IMR-90 (cell line): Measurements from ENCODE around the gene CADM1. TPM values are rescaled to one million over a fixed set of nuclear protein-coding genes. Genes with fewer than 3 reads are reported as not detected.
A peak's percentile ranks its signal among the peaks of the same experiment; 100 is the strongest.

Experiments used
- ATAC-seq: fragments of 200-7000 bp; cut with Tn5 transposase; 2 replicates; pipeline ENCODE4 v1.9.1; 2020; ENCODE audit warnings: low read depth, mild to moderate bottlenecking, moderate library complexity
- BruUV-seq: library from RNA; stranded (reverse); fragments of 400-500 nt; replicated peaks from 2 replicates; lab custom pipeline; 2021; lab: Mats Ljungman, UMichigan
- CTCF ChIA-PET: fragments of 300-600 bp; formaldehyde crosslinking; extraction: SDS; loops from one replicate; lab custom pipeline; 2021; ENCODE audit warnings: antibody characterized with exemption; lab: Yijun Ruan, JAX
- POLR2A ChIA-PET: fragments of 300-600 bp; sonication (Branson Sonifier 250); formaldehyde crosslinking; loops from one replicate; lab custom pipeline; 2022; ENCODE audit warnings: antibody characterized with exemption; ENCODE audit not compliant: unreplicated experiment; lab: Charles Lee
- DNase-seq: peaks from one replicate; pipeline ENCODE4 v3.0.0; 2013
- H2AFZ ChIP-seq: replicated peaks from 2 replicates; pipeline ENCODE3; 2013; ENCODE audit warnings: low read length, mild to moderate bottlenecking; ENCODE audit not compliant: poor library complexity
- H2AK5ac ChIP-seq: 2 replicates; pipeline ENCODE4 v1.6.1; 2013; ENCODE audit warnings: low read depth, low read length, inconsistent platforms
- H2AK9ac ChIP-seq: replicated peaks from 2 replicates; pipeline ENCODE3; 2013; ENCODE audit warnings: mild to moderate bottlenecking, low read depth, low read length, moderate library complexity; ENCODE audit not compliant: poor library complexity
- H2BK120ac ChIP-seq: 2 replicates; pipeline ENCODE4 v1.6.1; 2013; ENCODE audit warnings: low read depth, low read length, inconsistent platforms
- H2BK15ac ChIP-seq: 3 replicates; pipeline ENCODE4 v1.6.1; 2013; ENCODE audit warnings: low read depth, low read length, inconsistent platforms
- H2BK20ac ChIP-seq: 2 replicates; pipeline ENCODE4 v1.6.1; 2013; ENCODE audit warnings: low read depth, mild to moderate bottlenecking, inconsistent platforms, low read length, moderate library complexity
- H2BK5ac ChIP-seq: 2 replicates; pipeline ENCODE4 v1.6.1; 2013; ENCODE audit warnings: mild to moderate bottlenecking, low read depth, low read length, inconsistent platforms; ENCODE audit not compliant: poor library complexity, severe bottlenecking
- H3K14ac ChIP-seq: replicated peaks from 2 replicates; pipeline ENCODE4 v1.6.1; 2013; ENCODE audit warnings: low read depth, low read length, inconsistent platforms
- H3K18ac ChIP-seq: 2 replicates; pipeline ENCODE4 v1.6.1; 2013; ENCODE audit warnings: low read depth, low read length, control low read depth
- H3K23ac ChIP-seq: 2 replicates; pipeline ENCODE4 v1.6.1; 2013; ENCODE audit warnings: low read depth, low read length, inconsistent platforms
- H3K27ac ChIP-seq: 2 replicates; pipeline ENCODE4 v1.5.1; 2013; ENCODE audit warnings: mild to moderate bottlenecking, control low read depth, low read length; ENCODE audit not compliant: insufficient read depth
- H3K27me3 ChIP-seq: 2 replicates; pipeline ENCODE4 v1.6.1; 2013; ENCODE audit warnings: low read length; ENCODE audit not compliant: control insufficient read depth, insufficient read depth
- H3K36me3 ChIP-seq: 2 replicates; pipeline ENCODE4 v1.6.1; 2013; ENCODE audit warnings: low read length, mixed read lengths; ENCODE audit not compliant: control insufficient read depth, insufficient read depth
- H3K4ac ChIP-seq: 2 replicates; pipeline ENCODE4 v1.6.1; 2013; ENCODE audit warnings: low read depth, low read length, inconsistent platforms
- H3K4me1 ChIP-seq: 2 replicates; pipeline ENCODE4 v1.6.1; 2013; ENCODE audit warnings: low read length, mixed read lengths; ENCODE audit not compliant: control insufficient read depth, insufficient read depth
- H3K4me2 ChIP-seq: 2 replicates; pipeline ENCODE4 v1.6.1; 2013; ENCODE audit warnings: low read depth, mild to moderate bottlenecking, control low read depth, low read length, moderate library complexity
- H3K4me3 ChIP-seq: 2 replicates; pipeline ENCODE4 v1.5.1; 2013; ENCODE audit warnings: low read depth, mild to moderate bottlenecking, control low read depth, low read length, moderate library complexity; ENCODE audit not compliant: insufficient read depth
- H3K56ac ChIP-seq: 2 replicates; pipeline ENCODE4 v1.6.1; 2013; ENCODE audit warnings: low read length, inconsistent platforms; ENCODE audit not compliant: insufficient read depth; ENCODE audit errors: extremely low read depth
- H3K79me1 ChIP-seq, 2 experiments: 2 replicates each; pipeline ENCODE4 v1.6.1; 2013; ENCODE audit warnings: low read length in 2 of 2, inconsistent platforms in 1 of 2, low read depth in 1 of 2
- H3K9ac ChIP-seq: 2 replicates; pipeline ENCODE4 v1.6.1; 2013; ENCODE audit warnings: low read depth, low read length, control low read depth
- H3K9me1 ChIP-seq: 2 replicates; pipeline ENCODE4 v1.6.1; 2013; ENCODE audit warnings: low read length, inconsistent platforms; ENCODE audit not compliant: insufficient read depth
- H3K9me3 ChIP-seq: 2 replicates; pipeline ENCODE4 v1.6.1; 2013; ENCODE audit warnings: low read length; ENCODE audit not compliant: control insufficient read depth, insufficient read depth
- H4K20me1 ChIP-seq: 2 replicates; pipeline ENCODE4 v1.6.1; 2013; ENCODE audit warnings: low read length, inconsistent platforms; ENCODE audit not compliant: insufficient read depth
- H4K5ac ChIP-seq: 2 replicates; pipeline ENCODE4 v1.6.1; 2013; ENCODE audit warnings: mild to moderate bottlenecking, low read depth, low read length, control low read depth
- H4K8ac ChIP-seq, 2 experiments: 2 replicates each; pipeline ENCODE4 v1.6.1; 2013; ENCODE audit warnings: low read depth in 2 of 2, low read length in 2 of 2, control low read depth in 1 of 2, inconsistent platforms in 1 of 2
- H4K91ac ChIP-seq: 2 replicates; pipeline ENCODE4 v1.6.1; 2013; ENCODE audit warnings: low read depth, low read length, inconsistent platforms; ENCODE audit not compliant: insufficient read depth
- BHLHE40 ChIP-seq: fragments of 150-350 bp; IDR thresholded peaks from 2 replicates; pipeline ENCODE4 v1.6.1; 2016; ENCODE audit warnings: mild to moderate bottlenecking, low read depth, low read length
- CHD1 ChIP-seq: IDR thresholded peaks from 2 replicates; pipeline ENCODE4 v1.6.1; 2012; ENCODE audit warnings: low read depth, low read length, improper control_type of control experiment
- FOS ChIP-seq: fragments of 150-350 bp; IDR thresholded peaks from 2 replicates; pipeline ENCODE4 v1.6.1; 2016; ENCODE audit warnings: low read depth, low read length
- MAFK ChIP-seq: IDR thresholded peaks from 2 replicates; pipeline ENCODE4 v1.6.1; 2012; ENCODE audit warnings: low read depth, low read length, improper control_type of control experiment
- MAZ ChIP-seq: IDR thresholded peaks from 2 replicates; pipeline ENCODE4 v1.6.1; 2012; ENCODE audit warnings: low read depth, mild to moderate bottlenecking, low read length, improper control_type of control experiment, moderate library complexity, borderline replicate concordance
- RAD21 ChIP-seq: IDR thresholded peaks from 2 replicates; pipeline ENCODE4 v1.6.1; 2012; ENCODE audit warnings: low read length, improper control_type of control experiment
- RCOR1 ChIP-seq: IDR thresholded peaks from 2 replicates; pipeline ENCODE4 v1.6.1; 2012; ENCODE audit warnings: mild to moderate bottlenecking, low read length, improper control_type of control experiment; ENCODE audit not compliant: insufficient replicate concordance
- RFX5 ChIP-seq: IDR thresholded peaks from 2 replicates; pipeline ENCODE4 v1.8.0; 2012; ENCODE audit warnings: low read depth, mild to moderate bottlenecking, low read length, moderate library complexity
- WGBS, 2 experiments: methylation state at CpG; one replicate each; pipeline versions ENCODE4 v1.1.5 to v1.1.7; 2013; ENCODE audit warnings: missing lambda C conversion rate in 2 of 2; ENCODE audit not compliant: insufficient read length in 1 of 2; ENCODE audit errors: extremely low coverage in 2 of 2; 5-methylcytosine and 5-hydroxymethylcytosine counted together
- dilution Hi-C: fragments of 300-500 bp; cut with HindIII; formaldehyde crosslinking; loops from one replicate; pipeline ENCODE4 v1.14.3; 2018; ENCODE audit warnings: low sequenced_read_pairs; ENCODE audit not compliant: unreplicated experiment
- in situ Hi-C: fragments of 300-500 bp; cut with MboI; formaldehyde crosslinking; loops from 3 replicates; pipeline ENCODE4 v1.14.3; 2019; ENCODE audit warnings: low sequenced_read_pairs, inconsistent platforms, mixed read lengths
- intact Hi-C: fragments of 100-400 bp; cut with micrococcal nuclease; formaldehyde crosslinking; loops from 2 replicates; pipeline ENCODE4 v1.10.0; 2022
- polyA plus RNA-seq, 3 experiments: library from polyadenylated mRNA; depleted of rRNA; stranded (reverse); fragments of >200 nt; gene quantifications; 2 replicates each; pipeline ENCODE4 v1.2.3, GENCODE V29; 2012; ENCODE audit warnings: low replicate concordance in 1 of 3
- total RNA-seq: library from RNA; depleted of rRNA; stranded (reverse); fragments of >200 nt; gene quantifications from 2 replicates; pipeline ENCODE4 v1.2.3, GENCODE V29; 2012
- TF ChIP-seq, protein P1 (sequence below): fragments of 150-350 bp; IDR thresholded peaks from 2 replicates; pipeline ENCODE4 v1.6.1; 2017; ENCODE audit warnings: mild to moderate bottlenecking, antibody characterized with exemption, low read length, low read depth

Gene CADM1
- total and polyA plus RNA-seq, 2 of the 4 experiments (the other 2 are of a cell fraction), result 28.8 to 77.1 TPM

DNA sequence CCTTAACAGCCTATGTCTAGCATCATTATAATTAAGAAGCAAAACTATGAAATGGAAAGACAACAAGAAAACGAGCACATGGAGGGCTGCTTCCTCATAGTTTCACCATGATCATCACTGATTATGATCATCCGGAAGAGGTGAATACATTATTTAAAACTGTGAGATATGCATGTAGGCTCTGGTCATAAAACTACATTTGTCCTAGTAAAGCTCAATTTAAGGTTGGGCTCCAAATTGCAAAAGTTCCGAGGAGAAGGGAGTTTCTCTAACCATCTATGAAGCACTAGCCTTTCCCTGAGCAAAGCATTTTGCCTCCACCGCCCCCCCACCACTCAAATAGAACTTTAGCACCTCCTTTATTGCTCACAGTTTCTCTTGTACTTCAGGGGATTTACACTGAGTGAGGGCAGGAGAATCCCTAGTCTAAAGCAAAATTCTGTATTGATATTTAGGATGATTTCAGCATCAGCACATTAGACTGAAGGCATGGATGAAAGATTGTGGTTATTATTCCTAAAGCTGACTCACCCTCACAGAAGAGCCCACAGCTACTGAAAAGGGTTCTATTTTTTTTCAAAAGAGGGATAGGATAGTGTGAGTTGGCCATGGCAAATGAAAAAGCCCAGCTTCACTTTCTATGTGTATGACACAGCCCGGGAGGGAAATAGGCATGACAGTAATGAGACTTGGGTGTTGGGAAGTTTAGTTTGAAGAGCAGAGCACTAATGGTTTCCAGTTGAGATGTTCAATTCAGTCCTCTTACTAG lies 203.4 kb downstream of the CADM1 start:
- no peak overlapping the region for H4K8ac ChIP-seq
- TF ChIP-seq RAD21, result no peak; the same call in 1 of the 2 replicates
- peak; percentile 16; the same call in 1 of the 2 replicates for TF ChIP-seq FOS
- 0 out of 2 replicates have a peak, but pooled peaks have one; percentile 10 for TF ChIP-seq MAFK
- no peak for TF ChIP-seq BHLHE40
- TF ChIP-seq MAZ, result no peak
- TF ChIP-seq RFX5, result no peak
- TF ChIP-seq CHD1, result no peak
- TF ChIP-seq RCOR1, result no peak
- TF ChIP-seq, protein P1, sequence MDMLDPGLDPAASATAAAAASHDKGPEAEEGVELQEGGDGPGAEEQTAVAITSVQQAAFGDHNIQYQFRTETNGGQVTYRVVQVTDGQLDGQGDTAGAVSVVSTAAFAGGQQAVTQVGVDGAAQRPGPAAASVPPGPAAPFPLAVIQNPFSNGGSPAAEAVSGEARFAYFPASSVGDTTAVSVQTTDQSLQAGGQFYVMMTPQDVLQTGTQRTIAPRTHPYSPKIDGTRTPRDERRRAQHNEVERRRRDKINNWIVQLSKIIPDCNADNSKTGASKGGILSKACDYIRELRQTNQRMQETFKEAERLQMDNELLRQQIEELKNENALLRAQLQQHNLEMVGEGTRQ, result no peak
- no peak overlapping the region for H3K18ac ChIP-seq
- DNase-seq, result peak; percentile 73
- H2BK5ac ChIP-seq, result no peak overlapping the region
- no peaks in the 10 kb centered on the region for H4K20me1 ChIP-seq
- H3K4me3 ChIP-seq, result no peak overlapping the region
- ChIA-PET POLR2A (interaction anchor here (0.6 kb wide), 1 partner anchor 1500 kb away, joined by 3 read pairs; no protein-coding TSS in a partner anchor), CTCF (interaction anchor here (1.6 kb wide), 1 partner anchor 14 kb away, joined by 4 read pairs; no protein-coding TSS in a partner anchor)
- no peak overlapping the region for H4K91ac ChIP-seq
- intact Hi-C loops, result no loop called here
- in situ Hi-C loops, result no loop called here
- WGBS, 2 experiments, result no CpG with 5 or more reads among the region's 5 CpGs
- H2BK20ac ChIP-seq, result no peak overlapping the region
- no peak overlapping the region for H2AK9ac ChIP-seq
- H3K4me2 ChIP-seq, result no peak overlapping the region
- no peak overlapping the region for H3K27ac ChIP-seq
- H4K5ac ChIP-seq, result no peak overlapping the region
- no peaks in the 10 kb centered on the region for H3K9me1 ChIP-seq
- H3K4me1 ChIP-seq, result peaks cover 2% of the 10 kb centered on the region; the same call in 1 of the 2 replicates
- no TSS peak for BruUV-seq
- no peak overlapping the region for H3K56ac ChIP-seq
- H3K79me1 ChIP-seq, result no peaks in the 10 kb centered on the region
- H2BK15ac ChIP-seq, result no peak overlapping the region
- H3K23ac ChIP-seq, result no peak overlapping the region
- no peak overlapping the region for H3K9ac ChIP-seq
- no peak overlapping the region for H2AFZ ChIP-seq
- no peak overlapping the region for H3K4ac ChIP-seq
- no peaks in the 10 kb centered on the region for H3K9me3 ChIP-seq
- dilution Hi-C loops, result no loop called here
- peak; percentile 90 for ATAC-seq
- no peaks in the 10 kb centered on the region for H3K36me3 ChIP-seq
- no peak overlapping the region for H2AK5ac ChIP-seq
- H2BK120ac ChIP-seq, result no peak overlapping the region
- no peak overlapping the region for H3K14ac ChIP-seq
- no peaks in the 10 kb centered on the region for H3K27me3 ChIP-seq
